Stomach (tissue), 9 donors: ENCODE results near the gene ODF4. TPM values are rescaled to one million over a fixed set of nuclear protein-coding genes. Genes with fewer than 3 reads are reported as not detected.

Experiments used
- DNase-seq, 2 donors: peaks; one replicate each; pipeline versions ENCODE4 v3.0.0 to v3.0.0-alpha.2; 2013 to 2019
- H3K27ac ChIP-seq, 5 donors: fragments of 200-600 bp in 4 of 5; sonication (generic) in 4 of 5; one replicate each; pipeline ENCODE4 v1.5.1; 2013 to 2019; ENCODE audit warnings: mild to moderate bottlenecking in 1 of 5, moderate library complexity in 1 of 5
- H3K27me3 ChIP-seq, 3 donors: fragments of 200-600 bp; sonication (generic); one replicate each; pipeline ENCODE4 v1.5.1; 2017 to 2019; ENCODE audit warnings: mixed run types in 1 of 3
- H3K36me3 ChIP-seq, 4 donors: fragments of 200-600 bp; sonication (generic); 1 replicate in 3 of 4; 2 replicates in 1 of 4; pipeline ENCODE4 v1.5.1; 2016 to 2019
- H3K4me1 ChIP-seq, 4 donors: fragments of 200-600 bp; sonication (generic); one replicate each; pipeline ENCODE4 v1.5.1; 2016 to 2019
- H3K4me3 ChIP-seq, 4 donors: fragments of 200-600 bp; sonication (generic) in 3 of 4; one replicate each; pipeline ENCODE4 v1.5.1; 2016 to 2019; ENCODE audit warnings: mild to moderate bottlenecking in 1 of 4
- H3K9me3 ChIP-seq, 4 donors: fragments of 200-600 bp; sonication (generic); one replicate each; pipeline ENCODE4 v1.5.1; 2016 to 2019
- CTCF ChIP-seq, 7 experiments: fragments of 450-650 bp in 4 of 7; fragments of 200-600 bp in 3 of 7; sonication (generic) in 3 of 7; IDR thresholded peaks; one replicate each; pipeline ENCODE4 v1.5.1; 2016 to 2019; ENCODE audit warnings: antibody characterized with exemption in 7 of 7, control low read depth in 2 of 7, mild to moderate bottlenecking in 1 of 7
- EP300 ChIP-seq: sonication (generic); formaldehyde crosslinking; IDR thresholded peaks from one replicate; pipeline ENCODE4 v1.6.1; 2017; ENCODE audit warnings: antibody characterized with exemption
- POLR2A ChIP-seq, 4 donors: fragments of 450-650 bp; IDR thresholded peaks; one replicate each; pipeline ENCODE4 v1.6.1; 2016; ENCODE audit warnings: antibody characterized with exemption in 4 of 4, control low read depth in 2 of 4, mild to moderate bottlenecking in 1 of 4, moderate library complexity in 1 of 4
- POLR2AphosphoS5 ChIP-seq, 3 donors: sonication (generic); formaldehyde crosslinking; IDR thresholded peaks; one replicate each; pipeline ENCODE4 v1.6.1; 2016; ENCODE audit warnings: antibody characterized with exemption in 3 of 3
- WGBS, 5 donors: extraction: QIAGEN DNeasy Blood & Tissue Kit in 3 of 5; methylation state at CpG; one replicate each; pipeline versions ENCODE4 v1.1.5 to v1.1.7; 2013 to 2018; 5-methylcytosine and 5-hydroxymethylcytosine counted together
- intact Hi-C: fragments of 100-400 bp; cut with DNase I; formaldehyde crosslinking; loops from one replicate; pipeline ENCODE4 v1.15.1; 2023; ENCODE audit warnings: low total_unique reads
- polyA plus RNA-seq, 3 donors: library from polyadenylated mRNA; stranded (reverse); fragments of 200-250 nt; gene quantifications; one replicate each; pipeline ENCODE4 v1.2.3, GENCODE V29; 2013
- total RNA-seq, 5 donors: library from RNA; depleted of rRNA; stranded (reverse); fragments of >200 nt; gene quantifications; one replicate each; pipeline versions ENCODE4 v1.1.0 to v1.2.3, GENCODE V29; 2014 to 2016
- donor health status: healthy with polysubstance abuse.
- donor health status: Bipolar disorder and iron deficiency.
- donor health status: healthy.

ODF4 gene
- total and polyA plus RNA-seq, 8 donors = not detected

GRCh38 chr17:8382052-8382879, 42.6 kb downstream of the ODF4 start:
- no peak for TF ChIP-seq POLR2A (IDR thresholded peaks at IDR 0.05)
- Histone ChIP-seq H3K4me3 (peak overlapping the region; percentile 74 to 85 (median 82)), H3K36me3 (peaks cover 42 to 48% (median 47%) of the 10 kb centered on the region in 4 donors), H3K9me3 (no peaks in the 10 kb centered on the region), H3K4me1 (peaks cover 23 to 66% (median 46%) of the 10 kb centered on the region in 4 donors), H3K27me3 (no peaks in the 10 kb centered on the region), H3K27ac (peak overlapping the region; percentile 52 to 95 (median 92))
- 8 to 13% (median 10%) methylated on average over 27 of the region's 27 CpGs for WGBS, 5 donors
- no peak for DNase-seq
- intact Hi-C loops = no loop called here

GRCh38 chr17:8382880-8383142, 43.2 kb downstream of the ODF4 start:
- peak overlapping the region; percentile 52 to 95 (median 92) for H3K27ac ChIP-seq
- 1 to 2% (median 2%) methylated on average over 15 of the region's 15 CpGs for WGBS, 5 donors
- peaks cover 36 to 42% (median 41%) of the 10 kb centered on the region in 4 donors for H3K36me3 ChIP-seq
- H3K9me3 ChIP-seq = no peaks in the 10 kb centered on the region
- H3K4me1 ChIP-seq = peaks cover 23 to 61% (median 45%) of the 10 kb centered on the region in 4 donors
- DNase-seq = no peak
- H3K27me3 ChIP-seq = no peaks in the 10 kb centered on the region
- H3K4me3 ChIP-seq = peak overlapping the region; percentile 74 to 85 (median 82)
- TF ChIP-seq POLR2AphosphoS5 (IDR thresholded peaks at IDR 0.05) (no peak), CTCF (IDR thresholded peaks at IDR 0.05) (no peak), EP300 (no peak), POLR2A (IDR thresholded peaks at IDR 0.05) (no peak)
- intact Hi-C loops = no loop called here

GRCh38 chr17:8383143-8383822, 43.6 kb downstream of the ODF4 start, which contains the start of gene RPL26:
Gene RPL26 (minus strand): TSS chr17:8383193. CDS start chr17:8382310, 883 bp downstream.
- intact Hi-C loops = no loop called here

GRCh38 chr17:8384801-8385378, 45.2 kb downstream of the ODF4 start:
- intact Hi-C loops = no loop called here
- Histone ChIP-seq H3K9me3 (no peaks in the 10 kb centered on the region), H3K27me3 (no peaks in the 10 kb centered on the region), H3K4me3 (no peak overlapping the region), H3K36me3 (peaks cover 20 to 22% (median 21%) of the 10 kb centered on the region in 4 donors), H3K4me1 (peaks cover 23 to 42% (median 35%) of the 10 kb centered on the region in 4 donors), H3K27ac (peak overlapping the region in 2 of 5 donors; percentile 11 to 95)
- TF ChIP-seq CTCF (IDR thresholded peaks at IDR 0.05) (no peak), POLR2AphosphoS5 (IDR thresholded peaks at IDR 0.05) (no peak), POLR2A (IDR thresholded peaks at IDR 0.05) (no peak), EP300 (no peak)
- 70 to 82% (median 78%) methylated on average over 12 of the region's 12 CpGs for WGBS, 5 donors
- DNase-seq = no peak

More at GRCh38 chr17:8383143-8383822, 43.6 kb downstream of the ODF4 start, which contains the start of gene RPL26:
- peaks cover 23 to 58% (median 45%) of the 10 kb centered on the region in 4 donors for H3K4me1 ChIP-seq
- DNase-seq = peak; percentile 96 to 99
- H3K9me3 ChIP-seq = no peaks in the 10 kb centered on the region
- no peaks in the 10 kb centered on the region for H3K27me3 ChIP-seq
- peak within 1 kb of the TSS; percentile 86 to 95 (median 92) for H3K27ac ChIP-seq
- H3K4me3 ChIP-seq = peak within 1 kb of the TSS; percentile 74 to 85 (median 82)
- H3K36me3 ChIP-seq = peaks cover 32 to 38% (median 36%) of the 10 kb centered on the region in 4 donors
- WGBS, 5 donors = 0 to 1% (median 0%) methylated on average over 23 to 55 of the region's 55 CpGs
- TF ChIP-seq POLR2AphosphoS5 (IDR thresholded peaks at IDR 0.05) = peak; percentile 91 to 98 (median 93)
- TF ChIP-seq CTCF (IDR thresholded peaks at IDR 0.05) = peak in 6 of 7 experiments; percentile 98 to 100 (median 99)
- peak in 2 of 4 donors; percentile 51 to 67 for TF ChIP-seq POLR2A (IDR thresholded peaks at IDR 0.05)
- TF ChIP-seq EP300 = no peak
